ENCODE results near the gene TBC1D8.

- TF ChIP-seq CTCF (IDR thresholded peaks at IDR 0.05 in 2 of 3, conservative IDR thresholded peaks at IDR 0.05 in 1 of 3; ENCODE audit: insufficient read depth in 2 of 3, low read depth in 1 of 3, low read length in 3 of 3) (no peak), RAD21 (CRISPR knock-in tag; conservative IDR thresholded peaks at IDR 0.05 in 1 of 2, IDR thresholded peaks at IDR 0.05 in 1 of 2) (no peak), ZNF232 (CRISPR knock-in tag; IDR thresholded peaks at IDR 0.05) (no peak), ZNF263 (CRISPR knock-in tag; IDR thresholded peaks at IDR 0.05; ENCODE audit: borderline replicate concordance) (no peak), CEBPG (CRISPR knock-in tag; IDR thresholded peaks at IDR 0.05) (no peak), CEBPG (tag; conservative IDR thresholded peaks at IDR 0.05 in 1 of 2, IDR thresholded peaks at IDR 0.05 in 1 of 2) (no peak), SIN3A (IDR thresholded peaks at IDR 0.05; ENCODE audit: borderline replicate concordance in 2 of 2, control insufficient read depth in 1 of 2, low read depth in 2 of 2, low read length in 2 of 2) (no peak), STAG1 (CRISPR knock-in tag; IDR thresholded peaks at IDR 0.05; ENCODE audit: borderline replicate concordance) (no peak), FOSL1 (tag; conservative IDR thresholded peaks at IDR 0.05) (no peak), COPS2 (conservative IDR thresholded peaks at IDR 0.05) (no peak), ATF1 (CRISPR knock-in tag; IDR thresholded peaks at IDR 0.05) (no peak), ATF1 (tag; IDR thresholded peaks at IDR 0.05) (no peak), STAT6 (CRISPR knock-in tag; IDR thresholded peaks at IDR 0.05) (no peak), CBX8 (IDR thresholded peaks at IDR 0.05; ENCODE audit: borderline replicate concordance, extremely low read depth, low read depth, low read length, poor library complexity, severe bottlenecking) (no peak)
Measured at GRCh38 chr2:101168706-101169105, 17.5 kb upstream of the TBC1D8 start.

Measured in K562 (cell line).